ENCODE data around the gene GPAT3.

GPAT3 gene

DNA sequence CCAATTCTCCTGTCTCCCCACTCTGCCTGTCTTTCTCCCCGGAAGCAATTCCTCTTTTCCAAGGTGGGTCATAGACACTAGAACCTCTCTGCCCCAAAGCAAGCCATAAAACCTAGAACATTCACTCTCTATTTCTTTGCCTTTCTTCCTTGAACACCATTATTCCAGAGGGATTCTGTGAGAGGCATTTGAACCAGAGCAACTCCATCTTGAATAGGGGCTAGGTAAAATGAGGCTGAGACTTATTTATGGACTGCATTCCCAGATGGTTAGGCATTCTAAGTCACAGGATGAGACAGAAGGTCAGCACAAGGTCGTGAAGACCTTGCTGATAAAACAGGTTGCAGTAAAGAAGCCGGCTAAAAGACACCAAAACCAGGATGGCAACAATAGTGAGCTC is 13.7 kb upstream of the GPAT3 start:
- Mint-ChIP-seq H3K27me3 (ENCODE audit: low read depth) (peaks cover 4% of the 10 kb centered on the region), H3K36me3 (ENCODE audit: low read depth) (no peaks in the 10 kb centered on the region), H3K4me3 (no peak overlapping the region), H3K4me1 (ENCODE audit: low read depth) (no peaks in the 10 kb centered on the region), H3K27ac (no peak overlapping the region), H3K9me3 (no peaks in the 10 kb centered on the region)

DNA sequence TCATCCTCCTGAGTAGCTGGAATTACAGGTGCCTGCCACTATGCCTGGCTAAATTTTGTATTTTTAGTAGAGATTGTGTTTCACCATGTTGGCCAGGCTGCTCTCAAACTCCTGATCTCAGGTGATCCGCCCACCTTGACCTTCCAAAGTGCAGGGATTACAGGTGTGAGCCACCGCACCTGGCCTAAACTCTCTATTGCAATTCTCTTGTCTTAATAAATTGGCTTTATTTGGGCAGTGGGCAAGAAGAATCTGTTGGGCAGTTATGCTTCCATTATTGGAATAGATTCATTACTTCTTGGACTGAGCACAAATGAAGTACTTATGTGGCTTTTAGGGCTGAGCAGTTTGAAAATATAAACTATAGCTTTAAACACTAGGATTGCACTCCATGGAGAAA is 8.2 kb upstream of the GPAT3 start:
- no peaks in the 10 kb centered on the region for H3K4me1 Mint-ChIP-seq (ENCODE audit: low read depth)
- H3K36me3 Mint-ChIP-seq (ENCODE audit: low read depth) = no peaks in the 10 kb centered on the region
- no peaks in the 10 kb centered on the region for H3K9me3 Mint-ChIP-seq
- H3K27me3 Mint-ChIP-seq (ENCODE audit: low read depth) = peaks cover 17% of the 10 kb centered on the region
- no peak overlapping the region for H3K27ac Mint-ChIP-seq
- H3K4me3 Mint-ChIP-seq = no peak overlapping the region

DNA sequence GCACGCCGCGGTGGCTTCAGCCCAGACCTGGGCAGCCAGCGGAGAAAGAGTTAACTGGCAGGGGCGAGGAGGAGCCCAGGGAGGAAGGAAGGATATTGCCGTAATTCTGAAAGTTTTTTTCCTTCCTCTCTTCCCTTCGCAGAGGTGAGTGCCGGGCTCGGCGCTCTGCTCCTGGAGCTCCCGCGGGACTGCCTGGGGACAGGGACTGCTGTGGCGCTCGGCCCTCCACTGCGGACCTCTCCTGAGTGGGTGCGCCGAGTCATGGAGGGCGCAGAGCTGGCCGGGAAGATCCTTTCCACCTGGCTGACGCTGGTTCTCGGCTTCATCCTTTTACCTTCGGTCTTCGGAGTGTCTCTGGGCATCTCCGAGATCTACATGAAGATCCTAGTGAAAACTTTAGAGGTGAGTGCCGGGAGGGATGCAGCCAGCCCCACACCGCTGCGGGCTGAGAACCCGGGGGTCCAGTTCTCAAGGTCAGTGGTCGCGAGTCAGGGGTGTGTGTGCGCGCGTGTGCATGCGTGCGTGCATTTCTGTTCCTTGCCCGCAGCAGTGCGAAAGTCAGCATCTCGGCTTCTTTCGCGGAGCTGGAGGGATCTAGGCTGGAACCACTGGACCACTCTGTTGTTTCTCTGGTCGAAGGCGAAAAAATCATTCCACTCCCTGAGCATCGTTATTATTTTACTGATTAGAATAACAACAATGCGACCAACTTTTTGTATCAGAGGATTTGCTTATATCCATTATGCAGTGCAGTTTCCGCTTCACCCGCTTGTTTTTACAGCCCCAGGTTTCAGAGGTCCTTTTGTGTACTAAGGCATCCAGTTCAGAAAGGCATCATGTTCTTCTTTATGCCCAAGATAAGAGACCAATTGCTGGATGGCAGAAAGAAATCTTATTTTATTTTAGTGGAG is 709 bp downstream of the GPAT3 start:
- Mint-ChIP-seq H3K4me3 (peak overlapping the region; percentile 83), H3K27ac (no peak overlapping the region), H3K4me1 (ENCODE audit: low read depth) (peaks cover 12% of the 10 kb centered on the region), H3K27me3 (ENCODE audit: low read depth) (peaks cover 52% of the 10 kb centered on the region), H3K36me3 (ENCODE audit: low read depth) (no peaks in the 10 kb centered on the region), H3K9me3 (no peaks in the 10 kb centered on the region)

DNA sequence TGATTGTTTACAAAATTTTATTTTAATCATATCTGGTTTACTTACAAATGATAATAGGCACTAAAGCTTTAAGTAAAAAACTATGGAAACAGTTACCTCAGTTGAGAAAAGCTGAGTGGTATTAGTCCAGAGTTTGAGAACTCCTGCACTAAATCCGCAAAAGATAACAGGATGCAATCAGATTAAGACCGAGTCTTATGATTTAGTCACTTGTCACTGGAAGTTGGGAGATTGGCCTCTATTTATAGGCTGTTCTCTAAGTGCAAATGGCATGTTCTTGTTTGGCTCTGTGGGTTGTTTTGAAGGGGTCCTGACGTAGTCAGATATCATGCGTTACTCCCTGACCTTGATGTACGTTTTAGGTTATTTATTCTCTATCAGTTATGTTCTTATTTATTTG is 6.3 kb downstream of the GPAT3 start:
- H3K9me3 Mint-ChIP-seq = no peaks in the 10 kb centered on the region
- no peak overlapping the region for H3K4me3 Mint-ChIP-seq
- no peak overlapping the region for H3K27ac Mint-ChIP-seq
- peaks cover 2% of the 10 kb centered on the region for H3K4me1 Mint-ChIP-seq (ENCODE audit: low read depth)
- no peaks in the 10 kb centered on the region for H3K36me3 Mint-ChIP-seq (ENCODE audit: low read depth)
- H3K27me3 Mint-ChIP-seq (ENCODE audit: low read depth) = peaks cover 13% of the 10 kb centered on the region

DNA sequence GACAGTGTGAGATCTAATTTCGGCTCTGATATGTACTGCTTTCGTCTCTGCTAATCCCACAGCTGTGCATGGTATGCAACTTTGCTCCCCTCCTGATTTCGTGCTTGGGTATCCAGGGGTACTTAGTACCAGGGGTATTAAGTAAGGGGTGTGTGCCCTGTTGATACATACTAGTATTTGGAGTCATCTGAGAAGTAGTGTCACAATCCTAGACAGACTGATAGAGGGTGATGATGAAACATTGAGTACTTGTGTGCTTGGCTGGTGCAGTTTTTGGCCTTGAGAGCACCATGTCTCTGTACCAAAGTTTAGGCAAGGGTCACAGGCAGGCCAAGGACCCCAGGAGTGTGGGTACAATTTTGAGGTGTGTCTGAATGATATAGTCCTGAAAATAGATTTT is 10.9 kb downstream of the GPAT3 start:
- H3K4me3 Mint-ChIP-seq = no peak overlapping the region
- H3K4me1 Mint-ChIP-seq (ENCODE audit: low read depth) = peaks cover 9% of the 10 kb centered on the region
- no peaks in the 10 kb centered on the region for H3K27me3 Mint-ChIP-seq (ENCODE audit: low read depth)
- no peak overlapping the region for H3K27ac Mint-ChIP-seq
- no peaks in the 10 kb centered on the region for H3K36me3 Mint-ChIP-seq (ENCODE audit: low read depth)
- H3K9me3 Mint-ChIP-seq = no peaks in the 10 kb centered on the region

DNA sequence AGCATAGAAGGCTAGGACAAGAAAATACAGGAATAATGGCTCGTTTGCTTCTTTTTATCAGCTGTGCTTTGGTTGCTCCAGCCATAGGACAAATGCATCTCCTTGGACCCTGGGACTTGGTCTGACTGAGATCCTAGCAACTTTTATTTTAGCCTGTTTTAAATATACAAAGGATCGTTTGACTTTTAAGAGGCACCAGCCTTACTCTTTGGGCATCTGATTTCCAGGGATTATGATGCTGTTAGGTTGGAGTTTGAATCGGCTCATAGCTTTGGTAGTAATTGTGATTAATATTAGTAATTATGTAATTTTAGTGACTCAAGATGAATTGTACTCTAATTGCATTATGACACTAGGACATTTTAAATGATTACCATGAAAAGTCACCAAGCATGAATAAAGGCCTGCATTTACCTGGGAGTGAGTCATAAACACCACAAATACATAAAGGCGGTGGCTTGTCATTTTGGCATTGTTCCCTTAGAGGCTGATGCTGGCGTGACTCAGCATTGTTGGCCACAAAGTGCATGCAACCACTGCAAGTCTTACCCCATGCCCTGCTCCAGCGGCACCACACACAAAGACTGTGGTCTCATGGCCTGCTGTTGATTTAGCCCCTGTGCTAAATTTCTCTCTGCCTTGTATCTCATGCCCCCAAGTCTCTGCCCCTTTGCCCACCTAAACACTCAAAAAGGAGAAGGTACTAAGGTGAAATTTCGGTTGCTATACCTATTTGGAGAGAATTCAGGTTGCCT is 12.4 kb downstream of the GPAT3 start:
- no peaks in the 10 kb centered on the region for H3K27me3 Mint-ChIP-seq (ENCODE audit: low read depth)
- H3K4me1 Mint-ChIP-seq (ENCODE audit: low read depth) = peaks cover 13% of the 10 kb centered on the region
- H3K36me3 Mint-ChIP-seq (ENCODE audit: low read depth) = no peaks in the 10 kb centered on the region
- H3K27ac Mint-ChIP-seq = peak overlapping the region; percentile 76
- H3K4me3 Mint-ChIP-seq = no peak overlapping the region
- H3K9me3 Mint-ChIP-seq = no peaks in the 10 kb centered on the region

DNA sequence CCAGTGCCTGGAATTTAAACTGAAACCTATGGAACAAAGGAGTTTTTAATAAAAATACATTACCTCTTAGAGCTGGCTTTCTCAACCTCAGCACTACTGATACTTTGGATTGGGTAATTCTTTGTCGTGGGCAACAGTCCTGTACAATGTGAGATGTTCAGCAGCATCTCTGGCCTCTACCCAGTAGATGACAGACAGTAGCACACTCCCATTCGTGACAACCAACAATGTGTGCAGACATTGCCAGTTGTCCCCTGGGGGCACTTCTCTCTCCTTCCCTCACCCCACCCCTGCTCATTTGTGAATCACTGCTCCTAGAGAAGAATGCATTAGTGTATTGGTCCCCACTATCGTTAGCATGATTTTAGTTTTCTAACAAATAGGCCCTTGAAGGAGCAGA is 16.2 kb downstream of the GPAT3 start:
- Mint-ChIP-seq H3K27me3 (ENCODE audit: low read depth) (no peaks in the 10 kb centered on the region), H3K27ac (no peak overlapping the region), H3K36me3 (ENCODE audit: low read depth) (no peaks in the 10 kb centered on the region), H3K9me3 (no peaks in the 10 kb centered on the region), H3K4me3 (no peak overlapping the region), H3K4me1 (ENCODE audit: low read depth) (peaks cover 13% of the 10 kb centered on the region)

DNA sequence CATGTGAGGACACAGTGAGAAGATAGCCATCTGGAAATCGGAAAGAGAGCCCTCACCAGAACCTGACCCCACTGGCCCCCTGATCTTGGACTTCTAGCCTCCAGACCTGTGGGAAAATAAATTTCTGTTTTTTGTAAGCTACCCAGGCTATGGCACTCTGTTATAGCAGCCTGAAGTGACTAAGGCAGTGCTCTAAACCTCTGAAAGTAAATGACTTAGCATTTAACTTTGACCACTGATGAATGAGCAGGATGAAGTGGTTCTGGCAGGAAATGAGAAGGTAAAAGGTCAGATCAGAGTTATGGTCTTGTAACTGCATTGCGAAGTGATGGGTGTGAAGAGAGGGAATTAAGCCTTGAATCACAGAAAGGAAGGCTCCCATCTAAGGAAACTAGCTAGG is 17.0 kb downstream of the GPAT3 start:
- no peak overlapping the region for H3K27ac Mint-ChIP-seq
- peaks cover 14% of the 10 kb centered on the region for H3K4me1 Mint-ChIP-seq (ENCODE audit: low read depth)
- H3K4me3 Mint-ChIP-seq = no peak overlapping the region
- no peaks in the 10 kb centered on the region for H3K9me3 Mint-ChIP-seq
- H3K36me3 Mint-ChIP-seq (ENCODE audit: low read depth) = no peaks in the 10 kb centered on the region
- no peaks in the 10 kb centered on the region for H3K27me3 Mint-ChIP-seq (ENCODE audit: low read depth)

DNA sequence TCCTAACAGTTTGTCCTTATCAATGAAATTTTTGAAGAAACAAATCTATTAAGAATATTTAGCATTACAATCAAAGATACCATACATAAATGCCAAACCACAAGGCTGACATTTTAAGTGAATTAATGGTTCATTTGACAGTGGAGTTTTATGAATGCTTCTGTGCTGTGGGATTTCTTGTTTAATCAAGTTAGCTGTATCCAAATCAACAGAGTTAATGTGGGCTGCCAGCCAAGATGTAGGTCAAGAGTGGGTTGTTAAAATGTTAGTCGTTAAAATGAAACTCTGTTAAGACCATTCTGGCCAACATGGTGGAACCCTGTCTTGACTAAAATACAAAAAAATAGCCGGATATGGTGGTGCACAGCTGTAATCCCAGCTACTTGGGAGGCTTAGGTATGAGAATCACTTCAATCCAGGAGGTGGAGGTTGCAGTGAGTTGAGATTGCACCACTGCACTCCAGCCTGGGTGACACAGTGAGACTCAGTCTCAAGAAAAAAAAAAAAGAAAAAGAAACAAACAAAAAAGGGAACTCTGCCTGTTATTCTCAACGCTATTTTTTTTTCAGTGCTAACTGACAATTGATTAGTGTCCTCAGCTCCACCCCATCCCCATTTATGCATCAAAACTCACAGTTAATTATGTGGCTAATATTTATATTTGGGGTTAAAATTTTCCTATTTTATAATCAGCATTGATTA is 20.2 kb downstream of the GPAT3 start:
- Mint-ChIP-seq H3K36me3 (ENCODE audit: low read depth) (no peaks in the 10 kb centered on the region), H3K9me3 (no peaks in the 10 kb centered on the region)

DNA sequence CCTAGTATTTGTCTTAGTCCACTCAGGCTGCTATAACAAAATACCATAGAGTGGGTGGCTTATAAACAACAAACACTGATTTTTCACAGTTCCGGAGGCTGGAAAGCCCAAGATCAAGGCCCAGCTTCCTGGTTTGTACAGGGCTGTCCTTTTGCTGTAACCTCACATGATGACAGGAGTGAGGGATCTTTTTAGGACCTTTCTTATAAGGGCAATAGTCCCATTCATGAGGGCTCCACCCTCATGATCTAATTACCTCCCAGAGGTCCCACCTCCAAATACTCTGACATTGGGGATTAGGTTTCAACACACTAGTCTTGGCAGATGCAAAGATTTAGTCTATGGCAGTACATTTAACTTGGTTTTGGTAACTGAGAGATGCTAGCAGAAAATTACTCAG is 20.9 kb downstream of the GPAT3 start:
- Mint-ChIP-seq H3K4me3 (no peak overlapping the region), H3K36me3 (ENCODE audit: low read depth) (no peaks in the 10 kb centered on the region), H3K9me3 (no peaks in the 10 kb centered on the region), H3K27me3 (ENCODE audit: low read depth) (peaks cover 3% of the 10 kb centered on the region), H3K27ac (no peak overlapping the region), H3K4me1 (ENCODE audit: low read depth) (peaks cover 14% of the 10 kb centered on the region)

More for the DNA sequence above, 20.2 kb downstream of the GPAT3 start:
- Mint-ChIP-seq H3K27me3 (ENCODE audit: low read depth) (no peaks in the 10 kb centered on the region), H3K4me3 (no peak overlapping the region), H3K4me1 (ENCODE audit: low read depth) (peaks cover 14% of the 10 kb centered on the region), H3K27ac (no peak overlapping the region)

DNA sequence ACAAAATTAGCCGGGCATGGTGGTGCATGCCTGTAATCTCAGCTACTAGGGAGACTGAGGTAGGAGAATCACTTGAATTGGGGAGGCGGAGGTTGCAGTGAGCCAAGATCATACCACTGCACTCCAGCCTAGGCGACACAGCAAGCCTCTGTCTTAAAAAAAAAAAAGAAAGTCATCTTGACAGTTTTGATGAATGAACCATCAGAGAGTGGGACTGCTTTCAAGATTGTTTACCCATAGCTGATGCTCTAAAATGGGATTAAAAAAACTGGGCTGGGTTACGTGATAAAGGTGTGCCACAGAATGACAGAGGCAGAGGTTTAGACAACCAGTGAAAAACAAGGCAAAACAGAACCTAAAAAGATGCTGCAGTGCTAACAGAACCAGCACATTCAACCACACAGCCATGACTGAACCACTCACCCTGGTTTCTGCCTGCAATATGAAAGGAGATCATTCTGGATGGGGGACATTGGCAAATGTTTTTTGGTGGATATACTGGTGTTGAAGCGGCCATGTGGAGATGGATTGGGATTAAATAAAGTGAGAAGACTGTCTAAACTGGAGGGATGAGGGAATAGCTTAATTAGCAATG is 22.2 kb downstream of the GPAT3 start:
- H3K9me3 Mint-ChIP-seq = no peaks in the 10 kb centered on the region
- peak overlapping the region; percentile 53 for H3K27ac Mint-ChIP-seq

DNA sequence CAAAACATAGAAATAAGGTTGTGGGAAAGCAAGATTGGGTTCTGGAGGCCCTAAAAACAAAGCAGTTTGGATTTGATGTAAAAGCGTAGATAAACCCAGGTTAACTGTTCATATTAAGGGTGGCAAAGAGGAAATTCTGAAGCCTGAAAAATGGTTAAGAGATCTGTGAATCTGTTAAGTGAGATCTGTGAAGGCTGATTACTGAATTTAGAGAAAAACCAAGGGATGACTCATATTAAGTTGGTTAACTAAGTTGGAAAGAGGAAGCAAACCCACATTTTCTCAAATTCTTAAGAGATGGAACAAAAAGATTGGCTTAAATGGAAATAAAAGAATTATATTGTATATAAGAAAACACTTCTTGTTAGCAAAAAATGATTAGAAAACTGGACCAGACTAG is 22.8 kb downstream of the GPAT3 start:
- peak overlapping the region; percentile 16 for H3K4me3 Mint-ChIP-seq
- H3K27ac Mint-ChIP-seq = peak overlapping the region; percentile 53
- no peaks in the 10 kb centered on the region for H3K36me3 Mint-ChIP-seq (ENCODE audit: low read depth)
- no peaks in the 10 kb centered on the region for H3K9me3 Mint-ChIP-seq
- peaks cover 11% of the 10 kb centered on the region for H3K4me1 Mint-ChIP-seq (ENCODE audit: low read depth)
- H3K27me3 Mint-ChIP-seq (ENCODE audit: low read depth) = peaks cover 3% of the 10 kb centered on the region

More for the DNA sequence above, 22.2 kb downstream of the GPAT3 start:
- H3K36me3 Mint-ChIP-seq (ENCODE audit: low read depth) = no peaks in the 10 kb centered on the region
- peaks cover 3% of the 10 kb centered on the region for H3K27me3 Mint-ChIP-seq (ENCODE audit: low read depth)
- peak overlapping the region; percentile 16 for H3K4me3 Mint-ChIP-seq
- peaks cover 11% of the 10 kb centered on the region for H3K4me1 Mint-ChIP-seq (ENCODE audit: low read depth)

DNA sequence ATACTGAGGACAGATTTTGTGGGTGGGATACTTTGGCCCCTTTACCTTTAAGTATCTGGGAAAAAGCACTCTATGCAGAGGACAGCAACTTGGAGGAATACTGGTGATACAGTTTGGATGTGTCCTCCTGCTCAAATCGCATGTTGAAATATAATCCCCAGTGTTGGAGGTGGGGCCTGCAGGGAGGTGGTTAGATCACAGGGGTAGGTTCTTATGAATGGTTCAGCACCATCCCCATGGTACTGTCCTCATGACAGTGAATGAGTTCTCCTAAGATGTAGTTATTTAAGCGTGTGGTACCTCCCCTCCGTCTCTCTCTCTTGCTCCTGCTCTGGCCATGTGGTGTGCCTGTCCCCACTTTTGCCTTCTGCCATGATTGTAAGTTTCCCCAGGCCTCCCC is 24.6 kb downstream of the GPAT3 start:
- Mint-ChIP-seq H3K27ac (no peak overlapping the region), H3K27me3 (ENCODE audit: low read depth) (peaks cover 3% of the 10 kb centered on the region), H3K4me1 (ENCODE audit: low read depth) (peaks cover 11% of the 10 kb centered on the region), H3K36me3 (ENCODE audit: low read depth) (no peaks in the 10 kb centered on the region), H3K9me3 (no peaks in the 10 kb centered on the region), H3K4me3 (no peak overlapping the region)

DNA sequence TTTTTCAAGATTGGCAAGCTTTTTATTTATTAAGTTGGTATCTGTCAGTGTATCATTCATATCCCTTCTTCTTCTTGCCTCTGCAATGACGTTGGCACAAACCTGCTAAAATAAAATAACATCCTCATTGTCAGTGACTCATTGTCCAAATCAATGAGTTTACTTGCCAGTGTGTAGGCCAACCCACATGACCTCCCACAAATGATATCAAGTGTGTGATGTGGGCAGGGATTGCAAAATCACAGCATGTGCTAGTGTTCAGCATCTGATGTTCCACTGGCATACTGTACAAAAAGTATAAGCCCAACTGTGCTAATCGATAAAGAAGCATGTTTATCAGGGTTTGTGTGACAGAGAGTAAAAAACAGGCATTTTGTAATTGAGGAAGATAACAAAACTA is 25.5 kb downstream of the GPAT3 start:
- no peaks in the 10 kb centered on the region for H3K36me3 Mint-ChIP-seq (ENCODE audit: low read depth)
- no peaks in the 10 kb centered on the region for H3K9me3 Mint-ChIP-seq
- peaks cover 3% of the 10 kb centered on the region for H3K27me3 Mint-ChIP-seq (ENCODE audit: low read depth)
- peaks cover 11% of the 10 kb centered on the region for H3K4me1 Mint-ChIP-seq (ENCODE audit: low read depth)
- no peak overlapping the region for H3K4me3 Mint-ChIP-seq
- H3K27ac Mint-ChIP-seq = no peak overlapping the region
